HCT116 (cell line): ENCODE data around the gene SETDB1. TPM values are rescaled to one million over a fixed set of nuclear protein-coding genes. Genes with fewer than 3 reads are reported as not detected.

Experiments used
- ATAC-seq: fragments of 200-7000 bp; cut with Tn5 transposase; 2 replicates; pipeline ENCODE4 v1.9.1; 2020; ENCODE audit warnings: mild to moderate bottlenecking, moderate library complexity
- BruUV-seq: library from RNA; stranded (reverse); fragments of 400-500 nt; replicated peaks from 2 replicates; lab custom pipeline; 2021; lab: Mats Ljungman, UMichigan
- CTCF ChIA-PET: fragments of 300-600 bp; sonication (Branson Sonifier 250); formaldehyde crosslinking; loops from one replicate; lab custom pipeline; 2021; ENCODE audit warnings: antibody characterized with exemption; lab: Charles Lee
- POLR2A ChIA-PET: fragments of 300-600, 350-600 bp; sonication (Branson Sonifier 250); formaldehyde crosslinking; loops from one replicate; lab custom pipeline; 2021; ENCODE audit warnings: antibody characterized with exemption; lab: Charles Lee
- RAD21 ChIA-PET, 2 experiments: fragments of 300-600 bp; sonication (Branson Sonifier 250); formaldehyde crosslinking; loops; one replicate each; lab custom pipeline; 2023; ENCODE audit warnings: low total read pairs in 2 of 2; ENCODE audit not compliant: uncharacterized antibody in 2 of 2, unreplicated experiment in 2 of 2, low non-redundant PET in 1 of 2; lab: Charles Lee
- DNase-seq: peaks from one replicate; pipeline ENCODE4 v3.0.0-alpha.2; 2010; ENCODE audit warnings: low read depth, low spot score
- H2AFZ ChIP-seq: fragments of 200-600 bp; shearing (Covaris generic), sonication (generic); 2 replicates; pipeline ENCODE4 v1.6.1; 2017; ENCODE audit warnings: low read depth, mixed run types, mixed read lengths, antibody characterized with exemption, low read length; ENCODE audit not compliant: poor library complexity, severe bottlenecking
- H3K27ac ChIP-seq: 2 replicates; pipeline ENCODE4 v1.5.1; 2012; ENCODE audit warnings: low read depth, low read length
- H3K27me3 ChIP-seq: fragments of 200-600 bp; sonication (generic); 2 replicates; pipeline ENCODE4 v1.6.1; 2016; ENCODE audit warnings: mixed run types, low read length, mixed read lengths; ENCODE audit not compliant: insufficient read depth
- H3K36me3 ChIP-seq, 2 experiments: fragments of 200-500 bp in 1 of 2; fragments of 200-600 bp in 1 of 2; sonication (Bioruptor generic) in 1 of 2; sonication (generic) in 1 of 2; 2 replicates each; pipeline versions ENCODE4 v1.5.1 to v1.6.1; 2014 to 2016; ENCODE audit warnings: low read length in 2 of 2, inconsistent platforms in 1 of 2, mixed read lengths in 1 of 2, mixed run types in 1 of 2; ENCODE audit not compliant: insufficient read depth in 2 of 2, control insufficient read depth in 1 of 2
- H3K4me1 ChIP-seq, 2 experiments: fragments of 200-600 bp in 1 of 2; sonication (generic) in 1 of 2; 2 replicates each; pipeline versions ENCODE4 v1.5.1 to v1.6.1; 2012 to 2017; ENCODE audit warnings: low read length in 2 of 2, inconsistent platforms in 1 of 2, mild to moderate bottlenecking in 1 of 2, mixed read lengths in 1 of 2, mixed run types in 1 of 2, moderate library complexity in 1 of 2; ENCODE audit not compliant: insufficient read depth in 2 of 2, control insufficient read depth in 1 of 2
- H3K4me2 ChIP-seq: fragments of 200-600 bp; sonication (generic); 2 replicates; pipeline ENCODE4 v1.6.1; 2017; ENCODE audit warnings: mixed run types, low read length, mixed read lengths
- H3K4me3 ChIP-seq, 2 experiments: fragments of 200-600 bp in 1 of 2; sonication (generic) in 1 of 2; replicated peaks in 1 of 2; 2 replicates each; pipeline ENCODE4 v1.5.1; 2011 to 2016; ENCODE audit warnings: low read length in 2 of 2, control low read depth in 1 of 2, low read depth in 1 of 2, mild to moderate bottlenecking in 1 of 2, mixed read lengths in 1 of 2, mixed run types in 1 of 2
- H3K79me2 ChIP-seq: fragments of 200-600 bp; sonication (generic); 2 replicates; pipeline ENCODE4 v1.6.1; 2017; ENCODE audit warnings: mild to moderate bottlenecking, mixed run types, low read length, moderate library complexity, mixed read lengths; ENCODE audit not compliant: insufficient read depth
- H3K9ac ChIP-seq: fragments of 200-600 bp; sonication (generic); 2 replicates; pipeline ENCODE4 v1.6.1; 2016; ENCODE audit warnings: low read length, mixed read lengths
- H3K9me2 ChIP-seq: fragments of 200-600 bp; sonication (generic), shearing (Covaris generic); 2 replicates; pipeline ENCODE4 v1.6.1; 2017; ENCODE audit warnings: mixed run types, mild to moderate bottlenecking, moderate library complexity; ENCODE audit not compliant: insufficient read depth
- H3K9me3 ChIP-seq, 2 experiments: fragments of 200-500 bp in 1 of 2; fragments of 200-600 bp in 1 of 2; sonication (Bioruptor generic) in 1 of 2; sonication (generic) in 1 of 2; 2 replicates each; pipeline ENCODE4 v1.6.1; 2014 to 2017; ENCODE audit warnings: low read length in 2 of 2, mixed read lengths in 2 of 2, inconsistent platforms in 1 of 2, low read depth in 1 of 2, mild to moderate bottlenecking in 1 of 2, mixed run types in 1 of 2, moderate library complexity in 1 of 2; ENCODE audit not compliant: control insufficient read depth in 1 of 2, insufficient read depth in 1 of 2
- H4K20me1 ChIP-seq: fragments of 200-600 bp; sonication (generic), shearing (Covaris generic); 2 replicates; pipeline ENCODE4 v1.6.1; 2017; ENCODE audit warnings: mixed run types, mild to moderate bottlenecking, moderate library complexity; ENCODE audit not compliant: insufficient read depth
- CBX3 ChIP-seq: IDR thresholded peaks from 2 replicates; pipeline ENCODE4 v1.6.1; 2012; ENCODE audit warnings: low read depth
- EZH2 ChIP-seq: fragments of 200-600 bp; sonication (generic); IDR thresholded peaks from 2 replicates; pipeline ENCODE4 v1.6.1; 2017; ENCODE audit warnings: antibody characterized with exemption, mixed run types
- FOSL1 ChIP-seq: IDR thresholded peaks from 2 replicates; pipeline ENCODE4 v1.6.1; 2012; ENCODE audit warnings: low read depth
- RAD21 ChIP-seq: IDR thresholded peaks from 2 replicates; pipeline ENCODE4 v1.6.1; 2012; ENCODE audit warnings: low read depth, mild to moderate bottlenecking
- REST ChIP-seq: IDR thresholded peaks from 2 replicates; pipeline ENCODE4 v1.6.1; 2012; ENCODE audit warnings: low read depth
- SIN3A ChIP-seq: IDR thresholded peaks from 2 replicates; pipeline ENCODE4 v1.6.1; 2012; ENCODE audit warnings: low read depth
- SP1 ChIP-seq: IDR thresholded peaks from 2 replicates; pipeline ENCODE4 v1.6.1; 2012; ENCODE audit warnings: low read depth
- TCF7L2 ChIP-seq: IDR thresholded peaks from 2 replicates; pipeline ENCODE4 v1.7.0; 2011; ENCODE audit warnings: borderline replicate concordance, inconsistent platforms; ENCODE audit not compliant: insufficient read depth, insufficient read length; ENCODE audit errors: extremely low read depth
- YY1 ChIP-seq: IDR thresholded peaks from 2 replicates; pipeline ENCODE4 v1.6.1; 2011; ENCODE audit warnings: low read length, low read depth, moderate library complexity, mild to moderate bottlenecking; ENCODE audit not compliant: insufficient replicate concordance; ENCODE audit errors: extremely low read depth
- intact Hi-C: fragments of 100-400 bp; cut with micrococcal nuclease; formaldehyde crosslinking; loops from 2 replicates; pipeline ENCODE4 v1.10.0; 2022
- total RNA-seq: library from RNA; stranded (reverse); gene quantifications from one replicate; pipeline ENCODE4 v1.2.1, GENCODE V29; 2021; ENCODE audit not compliant: unreplicated experiment

SETDB1 gene
- total RNA-seq, 1 experiment from 2014 or later: 54.3 TPM

GRCh38 chr1:150931773-150932172, 5.6 kb downstream of the SETDB1 start:
- POLR2A ChIA-PET: no interaction called here
- Histone ChIP-seq H3K79me2 (peaks cover 64% of the 10 kb centered on the region), H3K27ac (no peak overlapping the region), H3K9me2 (no peaks in the 10 kb centered on the region), H3K9ac (no peak overlapping the region)
- TF ChIP-seq CBX3: 0 out of 2 replicates have a peak, but pooled peaks have one; percentile 20
- TF ChIP-seq YY1: no peak
- TF ChIP-seq SP1: no peak
- TF ChIP-seq, all 23 proteins: peak for 1
- Histone ChIP-seq H3K4me1 (peaks cover 6 to 9% of the 10 kb centered on the region in 2 experiments), H4K20me1 (no peaks in the 10 kb centered on the region), H3K4me2 (no peak overlapping the region), H3K36me3 (peaks cover 31 to 39% of the 10 kb centered on the region in 2 experiments), H3K9me3 (peaks cover 0 to 5% of the 10 kb centered on the region in 2 experiments; a peak in 2 of 4 replicates), H2AFZ (no peak overlapping the region), H3K27me3 (no peaks in the 10 kb centered on the region), H3K4me3 (no peak overlapping the region)
- no peak for DNase-seq
- BruUV-seq: no TSS peak
- intact Hi-C loops: no loop called here
- ATAC-seq: no peak
- CTCF ChIA-PET: no interaction called here
- RAD21 ChIA-PET: no interaction called here

GRCh38 chr1:150944856-150945255, 18.7 kb downstream of the SETDB1 start:
- no peaks in the 10 kb centered on the region for H3K27me3 ChIP-seq
- no peak overlapping the region for H3K4me3 ChIP-seq
- peaks cover 53 to 55% of the 10 kb centered on the region in 2 experiments for H3K36me3 ChIP-seq
- H3K79me2 ChIP-seq: no peaks in the 10 kb centered on the region
- DNase-seq: no peak
- H3K4me2 ChIP-seq: no peak overlapping the region
- BruUV-seq: no TSS peak
- no peaks in the 10 kb centered on the region for H3K9me3 ChIP-seq
- H3K27ac ChIP-seq: no peak overlapping the region
- no peaks in the 10 kb centered on the region for H3K4me1 ChIP-seq
- intact Hi-C loops: no loop called here
- ChIA-PET POLR2A (no interaction called here), CTCF (no interaction called here), RAD21 (no interaction called here)
- no peak overlapping the region for H3K9ac ChIP-seq
- H2AFZ ChIP-seq: no peak overlapping the region
- H4K20me1 ChIP-seq: no peaks in the 10 kb centered on the region
- ATAC-seq: no peak
- no peaks in the 10 kb centered on the region for H3K9me2 ChIP-seq
- TF ChIP-seq REST (no peak), RAD21 (no peak), SIN3A (no peak), TCF7L2 (no peak), YY1 (no peak), EZH2 (no peak), FOSL1 (no peak)
